HG02938 (cell line): ENCODE results near the gene RHBDD1.

Source experiments
- ATAC-seq: cut with Tn5 transposase; IDR thresholded peaks from one replicate; pipeline ENCODE4 v1.9.1; 2021; ENCODE audit warnings: mild to moderate bottlenecking, moderate library complexity; ENCODE audit not compliant: unreplicated experiment

The RHBDD1 gene, protein sequence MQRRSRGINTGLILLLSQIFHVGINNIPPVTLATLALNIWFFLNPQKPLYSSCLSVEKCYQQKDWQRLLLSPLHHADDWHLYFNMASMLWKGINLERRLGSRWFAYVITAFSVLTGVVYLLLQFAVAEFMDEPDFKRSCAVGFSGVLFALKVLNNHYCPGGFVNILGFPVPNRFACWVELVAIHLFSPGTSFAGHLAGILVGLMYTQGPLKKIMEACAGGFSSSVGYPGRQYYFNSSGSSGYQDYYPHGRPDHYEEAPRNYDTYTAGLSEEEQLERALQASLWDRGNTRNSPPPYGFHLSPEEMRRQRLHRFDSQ

DNA sequence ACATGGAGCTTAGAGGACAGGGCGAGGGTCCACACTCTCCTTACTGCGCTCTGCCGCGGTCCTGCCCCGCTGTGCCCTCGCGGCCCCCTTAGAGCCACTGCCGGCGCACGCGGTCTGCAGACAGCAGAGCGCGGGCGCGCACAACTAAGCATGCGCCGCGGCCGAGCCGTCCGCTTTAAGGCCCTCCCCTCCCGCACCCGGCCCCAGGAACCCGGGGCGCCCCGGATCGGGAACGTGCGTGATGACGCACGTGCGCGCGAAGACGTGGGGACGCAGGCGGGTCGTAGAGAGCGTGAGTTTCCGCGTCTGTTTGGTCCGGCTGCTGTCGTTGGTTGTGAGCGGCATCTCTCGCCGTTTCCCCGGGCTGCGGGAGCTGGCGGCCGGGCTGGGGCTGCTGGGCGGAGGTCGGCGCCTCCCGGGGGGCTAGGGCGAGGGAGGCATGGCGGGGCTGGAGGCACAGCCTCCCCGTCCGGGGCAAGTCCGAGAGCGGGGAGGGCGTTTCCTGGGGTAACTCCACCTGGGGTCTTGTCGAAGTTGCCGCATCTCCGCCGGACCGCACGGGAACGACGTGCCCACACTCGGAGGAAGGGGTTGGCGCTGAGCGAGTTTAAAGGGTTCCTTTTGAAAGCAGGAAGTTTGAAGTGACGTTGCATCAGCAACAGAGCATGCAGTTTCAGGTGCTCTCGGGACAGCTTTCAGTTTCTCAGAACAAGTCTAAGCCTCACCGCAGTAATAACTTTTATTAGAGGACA lies at the start of gene RHBDD1:
Gene RHBDD1, plus strand, starts transcription at position 259 of the 752 bp plus-strand sequence. CDS start 28,640 bp downstream, outside the sequence.
- peak; percentile 90 for ATAC-seq

DNA sequence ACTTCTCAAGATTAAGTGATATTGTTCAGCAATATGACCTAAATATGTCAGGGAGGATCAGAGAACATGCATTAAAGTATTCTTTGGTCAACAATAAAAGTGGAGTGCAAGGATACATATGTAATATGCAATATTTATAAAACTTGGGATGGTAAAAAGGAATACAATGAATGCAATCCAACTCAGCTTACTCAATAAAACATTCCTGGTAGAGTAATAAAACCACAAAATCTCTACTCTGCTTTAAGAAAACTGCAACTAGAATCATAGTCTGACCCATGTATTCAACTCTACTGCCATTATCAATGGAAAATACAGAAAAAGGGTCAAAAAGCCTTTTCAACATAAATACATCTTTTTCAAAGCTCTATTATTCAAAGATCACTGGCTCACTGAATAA lies 47.8 kb upstream of the RHBDD1 start:
- ATAC-seq: no peak

DNA sequence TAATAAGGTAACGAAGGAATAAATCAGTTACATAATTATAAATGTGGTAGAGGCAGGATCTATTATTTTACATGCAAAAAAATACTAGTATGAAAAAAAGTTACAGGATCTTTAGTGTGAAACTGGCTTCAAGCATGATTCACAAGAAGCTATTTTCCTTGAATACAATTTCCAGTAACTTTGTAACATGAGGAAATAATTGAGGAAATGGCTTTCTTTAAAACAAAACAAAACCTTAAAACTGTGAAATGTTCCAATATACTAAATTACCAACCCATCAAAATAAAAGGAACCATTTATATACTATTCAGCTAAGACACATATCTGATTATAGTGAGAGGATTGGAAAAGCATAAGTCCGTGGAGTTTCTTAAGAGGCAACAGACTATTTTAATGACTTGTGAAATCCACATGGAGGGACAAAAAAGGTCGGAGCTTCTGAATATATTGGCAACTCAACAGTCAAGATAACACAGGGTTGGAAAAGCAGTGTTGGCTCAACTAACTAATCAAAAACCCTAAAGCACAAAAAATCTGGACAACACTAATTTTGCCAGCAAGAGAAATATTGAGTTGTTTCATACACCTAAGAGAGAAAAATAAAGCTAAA lies 46.9 kb upstream of the RHBDD1 start:
- no peak for ATAC-seq

DNA sequence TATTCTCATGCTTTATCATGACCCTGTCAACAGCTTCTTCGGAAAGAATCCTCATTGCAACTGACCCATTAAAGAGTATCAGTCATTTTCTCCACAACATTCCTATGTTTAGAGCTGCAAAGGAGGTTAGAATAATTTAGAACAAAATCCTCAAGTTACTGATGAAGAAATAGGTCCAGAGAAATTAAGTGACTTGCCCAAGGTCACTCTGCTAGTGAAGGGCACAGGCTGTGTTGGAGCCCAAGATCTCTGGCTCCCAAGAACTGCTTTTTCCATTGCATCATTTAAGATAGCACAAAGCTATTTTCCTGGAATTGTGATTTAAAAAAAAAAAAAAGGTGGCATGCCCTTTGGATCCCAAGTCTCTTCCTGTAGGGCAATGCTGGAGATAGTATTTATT lies 45.8 kb upstream of the RHBDD1 start:
- no peak for ATAC-seq

DNA sequence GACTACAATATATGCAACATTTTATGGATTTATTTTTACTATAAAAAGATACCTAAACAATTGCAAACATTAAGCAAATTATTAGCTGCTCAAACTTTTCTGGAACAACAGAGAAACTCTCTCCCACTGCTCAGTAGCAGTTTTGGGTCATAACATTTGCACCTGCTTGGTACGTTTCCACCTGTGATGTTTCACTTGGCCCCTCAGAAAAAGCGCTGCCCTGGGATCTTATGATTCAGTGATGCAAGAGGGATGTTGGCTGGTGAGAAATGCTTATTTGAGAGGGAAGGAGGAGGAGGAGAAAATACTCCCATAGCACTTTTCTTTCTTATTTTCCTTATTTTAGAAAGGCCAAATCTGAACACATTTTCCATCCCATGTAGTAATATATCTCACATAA lies 45.4 kb upstream of the RHBDD1 start:
- ATAC-seq: no peak

DNA sequence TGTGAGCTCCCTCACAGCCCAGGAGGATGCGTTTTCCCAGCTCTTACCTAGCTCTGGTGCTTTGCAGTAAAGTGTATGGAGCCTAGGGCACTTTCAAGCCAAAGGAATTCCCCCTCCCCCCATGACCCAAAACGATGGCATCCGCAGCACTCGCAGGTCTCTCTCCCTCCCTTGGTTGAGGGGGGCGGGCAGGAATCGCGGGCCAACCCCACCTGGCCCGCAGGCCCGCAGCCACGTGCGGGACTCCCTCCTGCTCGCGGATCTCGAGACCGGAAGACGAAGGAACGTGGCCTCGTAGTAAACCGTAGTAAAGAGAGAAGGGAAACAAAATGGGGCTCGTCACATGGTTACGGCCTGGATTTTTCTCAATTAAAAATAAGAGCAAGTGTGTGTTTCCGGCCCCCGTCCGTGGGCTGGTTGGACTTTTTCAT lies 44.8 kb upstream of the RHBDD1 start:
- ATAC-seq: peak; percentile 81

GRCh38 chr2:226791487-226792081 lies 44.3 kb upstream of the RHBDD1 start:
- ATAC-seq: peak; percentile 94

DNA sequence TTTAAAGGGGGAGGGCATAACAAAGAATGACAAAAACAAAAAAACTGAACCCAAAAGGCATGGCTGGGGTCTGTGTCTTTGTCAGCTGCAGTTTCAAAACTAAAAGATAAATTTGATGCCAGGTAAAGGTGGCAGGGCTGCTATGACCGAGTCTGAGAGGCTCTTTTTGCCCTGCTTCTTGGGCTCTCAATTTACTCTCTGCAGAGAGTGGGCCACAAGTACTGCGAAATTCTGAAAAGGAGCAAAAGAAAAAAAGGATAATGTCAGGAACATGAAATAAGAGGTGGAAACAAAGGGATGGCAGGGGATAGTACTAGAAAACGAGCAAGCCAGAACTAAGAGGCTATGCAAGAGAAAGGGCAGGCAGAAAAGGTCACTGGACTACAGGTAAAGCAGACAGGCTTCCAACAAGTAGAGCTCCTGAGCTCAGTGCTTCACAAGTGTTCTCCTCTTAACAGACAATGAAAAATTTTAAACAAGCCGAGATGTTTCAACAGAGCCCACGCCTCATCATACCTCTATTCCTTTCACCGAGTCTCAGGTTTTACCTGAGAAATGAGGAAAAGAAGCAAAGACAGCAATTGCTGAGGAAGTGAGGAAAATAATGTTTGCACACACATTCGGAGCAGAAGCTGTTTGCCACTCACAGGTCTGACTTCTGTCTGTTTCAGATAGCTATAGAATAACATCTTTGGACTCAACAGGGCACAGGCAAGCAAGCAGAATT lies 43.5 kb upstream of the RHBDD1 start:
- no peak for ATAC-seq

DNA sequence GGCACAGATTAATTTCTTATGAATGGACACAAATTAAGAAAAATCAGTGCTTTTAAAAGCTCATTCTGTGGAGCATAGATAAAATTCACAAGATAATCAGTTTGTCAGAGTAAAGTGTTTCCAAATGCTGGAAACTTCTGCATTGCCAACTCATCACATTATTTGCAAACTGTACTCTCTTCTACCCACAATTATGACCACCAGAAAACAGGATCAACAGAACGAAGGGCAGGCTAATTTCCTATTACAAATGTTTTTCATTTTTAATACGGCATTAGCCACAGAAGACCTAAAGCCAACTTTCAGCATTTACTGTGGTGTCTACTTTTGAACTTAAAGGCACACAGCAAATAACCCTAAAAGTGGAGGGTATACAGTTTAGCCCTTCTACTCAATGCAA lies 42.2 kb upstream of the RHBDD1 start:
- ATAC-seq: no peak

GRCh38 chr2:226794196-226794661 lies 41.6 kb upstream of the RHBDD1 start:
- no peak for ATAC-seq

GRCh38 chr2:226794751-226795171 lies 41.1 kb upstream of the RHBDD1 start:
- ATAC-seq: no peak

- no peak for ATAC-seq
Measured at GRCh38 chr2:226795281-226796011, 40.4 kb upstream of the RHBDD1 start.

GRCh38 chr2:226796012-226796839 lies 39.6 kb upstream of the RHBDD1 start:
- no peak for ATAC-seq

GRCh38 chr2:226796840-226797288 lies 39.0 kb upstream of the RHBDD1 start:
- ATAC-seq: no peak

- ATAC-seq: no peak
Measured at GRCh38 chr2:226797289-226797988, 38.4 kb upstream of the RHBDD1 start.

DNA sequence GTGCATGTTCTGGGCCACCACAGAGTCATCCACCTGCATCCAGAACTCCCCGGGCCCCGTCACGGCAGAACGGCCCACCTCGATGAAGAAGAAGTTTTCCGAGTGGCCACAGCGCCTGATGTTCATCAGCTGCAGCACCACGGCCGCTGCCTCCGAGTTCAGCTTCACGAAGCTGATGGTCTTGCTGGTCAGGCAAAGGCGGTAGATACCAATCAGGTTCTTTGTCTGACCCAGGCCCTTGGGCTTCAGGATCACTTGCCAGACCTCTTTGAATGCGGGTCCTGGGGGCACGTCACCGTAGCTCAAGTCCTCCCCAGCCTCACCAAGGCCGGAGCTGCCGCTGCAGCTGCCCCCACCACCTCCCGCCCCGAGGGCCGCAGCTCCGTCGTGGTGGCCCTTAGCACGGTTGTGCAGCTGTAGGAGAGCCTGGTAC lies 37.8 kb upstream of the RHBDD1 start:
- ATAC-seq: no peak

DNA sequence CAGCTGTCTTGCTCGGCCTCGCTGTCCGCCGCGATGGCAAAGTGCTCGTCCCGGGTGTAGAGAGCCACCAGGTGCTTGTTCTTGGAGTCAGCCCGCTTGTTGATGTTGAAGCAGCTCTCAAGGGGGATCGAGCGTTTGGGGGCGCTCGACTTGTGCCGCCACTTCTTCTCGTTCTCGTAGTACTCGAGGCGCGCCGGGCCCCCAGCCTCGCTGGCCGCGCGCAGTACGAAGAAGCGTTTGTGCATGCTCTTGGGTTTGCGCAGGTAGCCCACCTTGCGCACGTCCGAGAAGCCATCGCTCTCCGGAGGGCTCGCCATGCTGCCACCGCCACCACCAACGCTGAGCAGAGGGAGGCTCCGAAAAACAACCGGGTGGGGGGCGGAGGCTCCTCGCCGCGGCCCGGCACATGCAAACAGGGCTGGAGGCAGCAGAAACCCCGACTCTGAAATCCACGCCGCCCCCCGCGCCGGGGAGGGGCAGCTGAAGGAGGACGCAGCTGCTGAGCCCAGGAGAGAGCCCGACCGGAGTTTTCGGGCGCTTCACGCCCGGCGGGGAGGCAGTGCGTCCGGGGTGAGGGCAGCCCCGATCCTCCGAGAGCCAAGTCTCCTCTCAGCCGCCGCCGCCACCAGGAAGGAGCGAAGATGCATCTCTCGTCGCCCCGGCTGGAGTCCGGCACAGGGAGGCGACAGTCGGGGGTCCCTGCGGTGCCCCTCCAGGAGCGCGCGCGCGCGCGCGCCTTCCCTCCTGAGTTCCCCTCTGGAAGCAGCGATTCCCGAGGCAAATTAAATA lies 37.2 kb upstream of the RHBDD1 start:
- ATAC-seq: peak; percentile 21
